ENCODE measurements around the gene COG7. TPM values are rescaled to one million over a fixed set of nuclear protein-coding genes. Genes with fewer than 3 reads are reported as not detected.

Gene COG7
- total and polyA plus RNA-seq, 2 of the 13 experiments (the other 11 are each of a cell fraction or from before 2014, with no cell fraction given): 12.6 to 54.5 TPM

GRCh38 chr16:23452572-23453337, at the start of gene COG7 (continued):
- TF ChIP-seq ZNF646 (CRISPR knock-in tag; IDR thresholded peaks at IDR 0.05) (no peak; the same call in 1 of the 2 replicates), ASH2L (IDR thresholded peaks at IDR 0.05; ENCODE audit: insufficient read length, low read depth, low read length) (peak; percentile 98), BRCA1 (CRISPR knock-in tag; IDR thresholded peaks at IDR 0.05) (peak; percentile 98), SMARCE1 (IDR thresholded peaks at IDR 0.05; ENCODE audit: borderline replicate concordance) (no peak), ZNF761 (CRISPR knock-in tag; conservative IDR thresholded peaks at IDR 0.05) (peak; percentile 97; the same call in 1 of the 2 replicates), AGO2 (optimal IDR thresholded peaks at IDR 0.05; ENCODE audit: low read depth, low read length) (peak; percentile 84), TGIF2 (CRISPR knock-in tag; IDR thresholded peaks at IDR 0.05) (peak; percentile 94), ZNF749 (CRISPR knock-in tag; IDR thresholded peaks at IDR 0.05; ENCODE audit: borderline replicate concordance) (peak; percentile 79; the same call in 1 of the 2 replicates), KDM1A (CRISPR knock-in tag; IDR thresholded peaks at IDR 0.05) (no peak), HCFC1 (IDR thresholded peaks at IDR 0.05; ENCODE audit: low read depth, low read length) (peak; percentile 71), ZNF281 (CRISPR knock-in tag; IDR thresholded peaks at IDR 0.05; ENCODE audit: borderline replicate concordance) (peak; percentile 47; the same call in 1 of the 2 replicates), NR3C1 (CRISPR knock-in tag; IDR thresholded peaks at IDR 0.05) (peak; percentile 63; the same call in 1 of the 2 replicates), NCOA1 (CRISPR knock-in tag; IDR thresholded peaks at IDR 0.05) (no peak), ZFP91 (CRISPR knock-in tag; IDR thresholded peaks at IDR 0.05; ENCODE audit: borderline replicate concordance) (peak; percentile 98), RBFOX2 (IDR thresholded peaks at IDR 0.05; ENCODE audit: low read depth, low read length) (peak; percentile 98), MAFK (conservative IDR thresholded peaks at IDR 0.05 in 1 of 2, IDR thresholded peaks at IDR 0.05 in 1 of 2; ENCODE audit: low read length in 2 of 2) (no peak; a peak in 1 of 4 replicates), BCL6 (CRISPR knock-in tag; IDR thresholded peaks at IDR 0.05) (peak; percentile 68)

Measured in HepG2 (cell line).